ENCODE results near the gene CCDC47.

CCDC47 gene

DNA sequence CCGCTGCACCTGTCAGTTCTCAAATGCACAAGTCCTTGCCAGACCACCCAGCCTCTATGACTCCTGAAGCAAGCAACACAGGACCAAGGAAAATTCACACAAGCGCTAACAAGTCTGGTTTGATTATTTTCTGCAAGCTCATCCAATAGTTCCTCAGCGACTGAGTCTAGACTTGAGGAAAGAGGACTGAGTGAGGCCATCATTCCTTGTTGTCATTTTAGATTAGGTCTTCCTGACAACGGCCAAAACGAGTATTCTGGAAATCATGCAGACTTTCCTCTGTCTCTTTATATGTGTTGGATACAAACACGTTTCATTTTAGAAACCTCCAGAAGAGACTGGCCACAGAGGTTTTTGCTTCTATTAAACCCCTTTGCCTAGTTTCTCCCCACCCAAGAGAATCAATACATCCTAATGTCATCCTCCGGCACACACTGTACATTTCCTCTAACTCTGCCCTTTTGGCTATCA, 561 bp downstream of the CCDC47 start:
- TF ChIP-seq, protein P1, sequence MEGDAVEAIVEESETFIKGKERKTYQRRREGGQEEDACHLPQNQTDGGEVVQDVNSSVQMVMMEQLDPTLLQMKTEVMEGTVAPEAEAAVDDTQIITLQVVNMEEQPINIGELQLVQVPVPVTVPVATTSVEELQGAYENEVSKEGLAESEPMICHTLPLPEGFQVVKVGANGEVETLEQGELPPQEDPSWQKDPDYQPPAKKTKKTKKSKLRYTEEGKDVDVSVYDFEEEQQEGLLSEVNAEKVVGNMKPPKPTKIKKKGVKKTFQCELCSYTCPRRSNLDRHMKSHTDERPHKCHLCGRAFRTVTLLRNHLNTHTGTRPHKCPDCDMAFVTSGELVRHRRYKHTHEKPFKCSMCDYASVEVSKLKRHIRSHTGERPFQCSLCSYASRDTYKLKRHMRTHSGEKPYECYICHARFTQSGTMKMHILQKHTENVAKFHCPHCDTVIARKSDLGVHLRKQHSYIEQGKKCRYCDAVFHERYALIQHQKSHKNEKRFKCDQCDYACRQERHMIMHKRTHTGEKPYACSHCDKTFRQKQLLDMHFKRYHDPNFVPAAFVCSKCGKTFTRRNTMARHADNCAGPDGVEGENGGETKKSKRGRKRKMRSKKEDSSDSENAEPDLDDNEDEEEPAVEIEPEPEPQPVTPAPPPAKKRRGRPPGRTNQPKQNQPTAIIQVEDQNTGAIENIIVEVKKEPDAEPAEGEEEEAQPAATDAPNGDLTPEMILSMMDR (IDR thresholded peaks at IDR 0.05; ENCODE audit: low read length, missing control alignments) = no peak
- peak; percentile 31 for DNase-seq (ENCODE audit: low read depth)
- peak overlapping the region; percentile 81 for H3K4me3 ChIP-seq (replicated peaks; ENCODE audit: low read depth, low read length)

DNA sequence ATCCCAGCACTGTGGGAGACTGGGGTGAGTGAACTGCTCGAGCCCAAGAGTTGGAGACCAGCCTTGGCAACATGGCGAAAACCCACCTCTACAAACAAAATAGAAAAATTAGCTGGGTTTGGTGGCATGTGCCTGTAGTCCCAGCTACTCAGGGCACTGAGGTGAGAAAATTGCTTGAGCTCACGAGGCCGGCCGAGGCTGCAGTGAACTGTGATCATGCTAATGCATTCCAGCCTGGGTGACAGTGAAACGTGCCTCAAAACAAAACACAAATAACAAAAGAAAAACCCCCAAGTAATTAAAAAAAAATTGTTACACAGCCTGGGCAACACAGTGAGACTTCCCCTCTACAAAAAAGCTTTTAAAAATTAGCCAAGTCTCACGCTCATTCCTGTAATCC, 5.0 kb downstream of the CCDC47 start:
- no peak overlapping the region for H3K4me3 ChIP-seq (replicated peaks; ENCODE audit: low read depth, low read length)
- TF ChIP-seq, protein P1 (IDR thresholded peaks at IDR 0.05; ENCODE audit: low read length, missing control alignments) = no peak
- no peak for DNase-seq (ENCODE audit: low read depth)

DNA sequence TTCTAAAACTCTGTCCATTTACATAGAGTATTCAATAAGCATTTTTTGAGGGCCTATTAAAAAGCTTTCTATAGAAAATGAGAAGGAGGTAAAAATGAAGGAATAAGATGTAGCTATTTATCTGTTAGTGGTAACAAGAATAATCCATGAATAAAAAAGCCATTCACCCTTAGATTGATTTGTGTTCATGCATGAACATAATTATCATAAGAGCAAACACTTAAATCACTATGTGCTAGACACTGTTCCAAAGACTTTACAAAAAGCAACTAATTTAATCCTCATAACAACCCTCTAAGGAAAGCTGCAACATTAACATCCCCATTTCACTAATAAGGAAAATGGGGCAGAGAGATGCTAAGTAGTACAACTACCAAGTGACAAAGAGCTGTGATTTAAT, 6.6 kb downstream of the CCDC47 start:
- H3K4me3 ChIP-seq (replicated peaks; ENCODE audit: low read depth, low read length) = no peak overlapping the region
- DNase-seq (ENCODE audit: low read depth) = no peak
- TF ChIP-seq, protein P1 (IDR thresholded peaks at IDR 0.05; ENCODE audit: low read length, missing control alignments) = no peak

DNA sequence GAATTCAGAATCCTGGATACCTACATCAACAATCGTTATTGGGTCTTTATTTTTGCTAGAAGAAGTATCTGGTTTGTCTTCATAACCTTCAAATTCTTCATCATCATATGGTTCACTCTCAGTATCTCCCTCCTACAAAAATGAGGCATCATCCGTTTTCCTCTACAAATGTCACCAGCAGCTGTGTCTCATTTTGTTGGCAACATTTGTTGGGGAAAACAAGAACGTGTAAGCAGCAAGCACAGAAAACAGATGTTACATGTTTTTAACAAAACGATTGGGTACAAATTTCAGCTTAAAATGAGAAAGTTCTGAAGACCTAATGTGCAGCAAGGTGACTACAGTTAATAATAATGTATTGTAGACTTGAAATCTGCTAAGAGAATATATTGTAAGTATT, 8.7 kb downstream of the CCDC47 start:
- TF ChIP-seq, protein P1 (IDR thresholded peaks at IDR 0.05; ENCODE audit: low read length, missing control alignments) = no peak
- DNase-seq (ENCODE audit: low read depth) = no peak
- H3K4me3 ChIP-seq (replicated peaks; ENCODE audit: low read depth, low read length) = no peak overlapping the region

DNA sequence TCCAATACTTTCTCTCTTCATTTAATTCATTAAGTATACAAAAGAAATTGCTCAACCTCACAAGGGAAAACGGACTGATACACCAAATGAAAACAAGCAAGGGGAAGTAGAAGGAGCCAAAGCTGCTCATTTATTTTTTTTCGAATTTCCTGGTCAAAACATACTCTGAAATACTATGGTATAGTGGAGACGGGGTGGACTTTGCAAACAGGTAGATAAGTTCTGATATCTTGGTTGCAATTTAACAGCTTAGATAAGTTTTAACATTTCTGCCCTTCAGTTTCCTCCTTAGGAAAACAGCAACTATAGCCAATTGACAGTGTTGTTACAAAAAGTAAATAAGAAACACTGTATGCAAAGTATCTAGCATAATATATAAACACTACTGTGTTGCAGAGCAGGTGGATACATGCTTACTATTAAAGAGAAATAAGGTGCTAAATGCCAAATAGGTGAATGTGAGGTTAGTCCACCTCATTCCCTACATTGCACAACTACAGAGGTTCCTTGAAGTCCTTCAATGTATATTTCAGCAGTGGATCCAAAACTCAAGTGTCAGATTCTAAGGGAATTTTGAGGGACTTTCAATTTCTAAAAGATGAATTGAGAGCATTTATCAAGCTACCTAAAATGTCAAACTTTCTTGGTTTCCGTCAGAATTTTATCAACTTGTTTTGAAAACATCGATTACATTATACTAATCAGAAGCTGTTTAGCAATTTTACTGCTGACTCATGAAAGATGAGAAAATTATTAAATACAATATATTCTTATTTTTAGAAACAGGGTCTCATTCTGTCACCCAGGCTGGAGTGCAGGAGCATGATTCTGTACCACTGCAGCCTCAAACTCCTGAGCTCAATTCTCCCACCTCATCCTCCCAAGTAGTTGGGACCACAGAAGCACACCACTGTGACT, 11.0 kb downstream of the CCDC47 start:
- TF ChIP-seq, protein P1 (IDR thresholded peaks at IDR 0.05; ENCODE audit: low read length, missing control alignments) = no peak
- no peak for DNase-seq (ENCODE audit: low read depth)
- H3K4me3 ChIP-seq (replicated peaks; ENCODE audit: low read depth, low read length) = no peak overlapping the region

DNA sequence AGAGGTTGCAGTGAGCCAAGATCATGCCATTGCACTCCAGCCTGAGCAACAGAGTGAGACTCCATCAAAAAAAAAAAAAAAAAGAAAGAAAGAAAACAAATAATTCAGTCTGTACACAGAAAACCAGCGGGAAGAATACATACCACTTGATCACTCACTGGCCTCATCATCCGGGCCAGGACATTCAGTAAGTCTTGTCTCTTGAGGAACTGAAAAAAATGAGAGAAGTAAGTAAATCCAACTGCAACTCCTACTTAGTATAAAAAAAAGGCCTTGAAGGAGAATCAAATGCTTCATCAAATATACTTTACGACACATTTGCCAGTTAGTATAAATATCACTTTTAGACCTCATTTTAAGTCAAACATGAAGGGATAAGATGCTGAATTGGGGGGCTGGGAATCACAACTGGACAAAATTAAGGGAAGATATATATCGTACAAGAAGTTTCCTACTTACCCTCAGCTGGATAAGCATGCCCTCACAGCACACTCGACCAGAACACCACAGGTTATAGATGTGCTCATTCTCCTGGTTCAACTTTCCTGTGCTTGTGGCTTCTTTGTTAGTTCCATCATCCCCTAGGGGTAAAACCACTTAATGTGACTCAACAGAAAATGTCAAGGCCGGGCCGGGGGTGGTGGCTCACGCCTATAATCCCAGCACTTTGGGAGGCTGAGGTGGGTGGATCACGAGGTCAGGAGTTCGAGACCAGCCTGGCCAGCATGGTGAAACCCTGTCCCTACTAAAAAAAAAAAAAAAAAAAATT, 12.4 kb downstream of the CCDC47 start:
- DNase-seq (ENCODE audit: low read depth) = no peak
- TF ChIP-seq, protein P1 (IDR thresholded peaks at IDR 0.05; ENCODE audit: low read length, missing control alignments) = no peak
- H3K4me3 ChIP-seq (replicated peaks; ENCODE audit: low read depth, low read length) = no peak overlapping the region
